HG02970 (cell line): ENCODE data around the gene GALNT11.
"Not testable (repeated sequence)": the region's sequence is repeated elsewhere in the genome, so short reads cannot be mapped to it uniquely, and the experiment has no call there.

Source experiments
- ATAC-seq: cut with Tn5 transposase; IDR thresholded peaks from one replicate; pipeline ENCODE4 v1.9.1; 2021; ENCODE audit warnings: mild to moderate bottlenecking, moderate library complexity, moderate number of reproducible peaks; ENCODE audit not compliant: unreplicated experiment, low FRiP score

The GALNT11 gene

GRCh38 chr7:152065800-152066344 lies 40.4 kb downstream of the GALNT11 start:
- ATAC-seq: not testable (repeated sequence)

GRCh38 chr7:152072421-152072820 lies 46.9 kb downstream of the GALNT11 start:
- ATAC-seq: no peak

- no peak for ATAC-seq
Measured at GRCh38 chr7:152073352-152073751, 47.9 kb downstream of the GALNT11 start.

- ATAC-seq: no peak
Measured at GRCh38 chr7:152074673-152075072, 49.2 kb downstream of the GALNT11 start.

- not testable (repeated sequence) for ATAC-seq
Measured at GRCh38 chr7:152075379-152075778, 49.9 kb downstream of the GALNT11 start.

- no peak for ATAC-seq
Measured at GRCh38 chr7:152076324-152076821, 50.9 kb downstream of the GALNT11 start.

GRCh38 chr7:152076940-152077933 lies 51.8 kb downstream of the GALNT11 start:
- no peak for ATAC-seq

- ATAC-seq: no peak
Measured at GRCh38 chr7:152078025-152078424, 52.6 kb downstream of the GALNT11 start.

GRCh38 chr7:152078786-152079185 lies 53.3 kb downstream of the GALNT11 start:
- ATAC-seq: no peak

GRCh38 chr7:152081088-152081487 lies 55.6 kb downstream of the GALNT11 start:
- no peak for ATAC-seq

- not testable (repeated sequence) for ATAC-seq
Measured at GRCh38 chr7:152082073-152082721, 56.7 kb downstream of the GALNT11 start.

- ATAC-seq: no peak
Measured at GRCh38 chr7:152085131-152085530, 59.7 kb downstream of the GALNT11 start.

- no peak for ATAC-seq
Measured at GRCh38 chr7:152086513-152086912, 61.0 kb downstream of the GALNT11 start.

- ATAC-seq: no peak
Measured at GRCh38 chr7:152089183-152089582, 63.7 kb downstream of the GALNT11 start.

- ATAC-seq: no peak
Measured at GRCh38 chr7:152090747-152091146, 65.3 kb downstream of the GALNT11 start.

- ATAC-seq: no peak
Measured at GRCh38 chr7:152093717-152094116, 68.2 kb downstream of the GALNT11 start.

- ATAC-seq: no peak
Measured at GRCh38 chr7:152095771-152096170, 70.3 kb downstream of the GALNT11 start.

GRCh38 chr7:152097330-152097729 lies 71.9 kb downstream of the GALNT11 start:
- no peak for ATAC-seq

GRCh38 chr7:152103066-152103465 lies 77.6 kb downstream of the GALNT11 start:
- no peak for ATAC-seq

- ATAC-seq: no peak
Measured at GRCh38 chr7:152103691-152104090, 78.2 kb downstream of the GALNT11 start.

GRCh38 chr7:152105205-152105604 lies 79.7 kb downstream of the GALNT11 start:
- ATAC-seq: no peak
